Activated T-helper 2 cell treated with anti-CD3 and anti-CD28 coated beads, Interferon-gamma antibody, Interleukin-2, Interleukin-4, amounts not matched to agents 10 μg/mL and 5 μg/mL and 100 μg/mL, durations not matched to agents 14 hours and 24 hours and 36 hours (primary cell): ENCODE data around the gene METTL23. TPM values are rescaled to one million over a fixed set of nuclear protein-coding genes. Genes with fewer than 3 reads are reported as not detected.

Experiments
- DNase-seq: peaks from one replicate; pipeline ENCODE4 v3.0.0; 2021; ENCODE audit warnings: low spot score
- H3K27ac Mint-ChIP-seq: one replicate; pipeline ENCODE4 v1.8.0; 2021; ENCODE audit warnings: mixed read lengths
- H3K27me3 Mint-ChIP-seq: one replicate; pipeline ENCODE4 v1.8.0; 2021; ENCODE audit warnings: low read depth, mixed read lengths
- H3K36me3 Mint-ChIP-seq: one replicate; pipeline ENCODE4 v1.8.0; 2021; ENCODE audit warnings: low read depth, mixed read lengths
- H3K4me1 Mint-ChIP-seq: one replicate; pipeline ENCODE4 v1.8.0; 2021; ENCODE audit warnings: low read depth, mixed read lengths
- H3K4me3 Mint-ChIP-seq: one replicate; pipeline ENCODE4 v1.8.0; 2021; ENCODE audit warnings: low read depth, mild to moderate bottlenecking, moderate library complexity, mixed read lengths
- H3K9me3 Mint-ChIP-seq: one replicate; pipeline ENCODE4 v1.8.0; 2021; ENCODE audit warnings: mixed read lengths
- intact Hi-C: fragments of 100-400 bp; cut with micrococcal nuclease; formaldehyde crosslinking; loops from one replicate; pipeline ENCODE4 v1.15.1; 2023
- total RNA-seq: library from RNA; stranded (reverse); gene quantifications from 2 replicates; pipeline ENCODE4 v1.2.3, GENCODE V29; 2022

Gene METTL23
- total RNA-seq, 1 donor from 2014 or later: 32.1 TPM

- Mint-ChIP-seq H3K4me1 (peaks cover 19% of the 10 kb centered on the region), H3K27me3 (no peaks in the 10 kb centered on the region), H3K9me3 (no peaks in the 10 kb centered on the region), H3K27ac (no peak overlapping the region), H3K36me3 (peaks cover 31% of the 10 kb centered on the region), H3K4me3 (no peak overlapping the region)
- no peak for DNase-seq
- intact Hi-C loops: no loop called here
Measured at GRCh38 chr17:76751416-76751993, 24.9 kb downstream of the METTL23 start.

DNA sequence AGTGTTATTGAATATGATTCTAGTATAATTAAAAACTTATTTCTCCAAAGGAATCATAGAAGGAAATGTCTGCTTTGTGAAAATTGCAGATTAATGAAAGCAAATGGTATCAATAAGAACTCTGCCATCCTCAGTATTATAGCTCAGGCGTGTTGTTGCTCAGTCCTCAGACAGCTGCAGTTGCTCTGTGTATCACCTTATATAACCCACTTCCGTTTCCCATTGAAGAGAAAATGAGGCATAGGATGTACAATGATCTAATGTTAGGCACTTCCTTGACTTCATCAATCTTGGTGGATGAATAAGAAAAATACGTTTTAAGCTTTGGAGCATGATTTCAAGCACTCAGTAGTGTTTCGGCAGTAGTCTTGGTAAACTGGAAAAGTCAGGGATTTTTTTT lies 25.4 kb downstream of the METTL23 start:
- Mint-ChIP-seq H3K36me3 (peaks cover 34% of the 10 kb centered on the region), H3K9me3 (no peaks in the 10 kb centered on the region), H3K27me3 (no peaks in the 10 kb centered on the region), H3K4me3 (peak overlapping the region; percentile 55), H3K27ac (peak overlapping the region; percentile 76), H3K4me1 (peaks cover 19% of the 10 kb centered on the region)
- DNase-seq: no peak
- intact Hi-C loops: loop anchor here (2.0 kb wide), 1 partner anchor 13 kb away; the partner anchor contains the start of gene MFSD11

- Mint-ChIP-seq H3K27ac (peak overlapping the region; percentile 84), H3K4me1 (peaks cover 19% of the 10 kb centered on the region), H3K9me3 (no peaks in the 10 kb centered on the region), H3K4me3 (peak overlapping the region; percentile 83), H3K27me3 (no peaks in the 10 kb centered on the region), H3K36me3 (peaks cover 34% of the 10 kb centered on the region)
- DNase-seq: peak; percentile 14
- intact Hi-C loops: loop anchor here (1.0 to 2.0 kb wide), 2 partner anchors 15 to 27 kb away; partner anchors contain the start of genes JMJD6, METTL23 and MFSD11
Measured at GRCh38 chr17:76753061-76753961, 26.7 kb downstream of the METTL23 start.

GRCh38 chr17:76755285-76755684 lies 28.6 kb downstream of the METTL23 start:
- Mint-ChIP-seq H3K27me3 (no peaks in the 10 kb centered on the region), H3K4me1 (peaks cover 19% of the 10 kb centered on the region), H3K9me3 (no peaks in the 10 kb centered on the region), H3K4me3 (no peak overlapping the region), H3K27ac (no peak overlapping the region), H3K36me3 (peaks cover 31% of the 10 kb centered on the region)
- DNase-seq: no peak
- intact Hi-C loops: no loop called here

DNA sequence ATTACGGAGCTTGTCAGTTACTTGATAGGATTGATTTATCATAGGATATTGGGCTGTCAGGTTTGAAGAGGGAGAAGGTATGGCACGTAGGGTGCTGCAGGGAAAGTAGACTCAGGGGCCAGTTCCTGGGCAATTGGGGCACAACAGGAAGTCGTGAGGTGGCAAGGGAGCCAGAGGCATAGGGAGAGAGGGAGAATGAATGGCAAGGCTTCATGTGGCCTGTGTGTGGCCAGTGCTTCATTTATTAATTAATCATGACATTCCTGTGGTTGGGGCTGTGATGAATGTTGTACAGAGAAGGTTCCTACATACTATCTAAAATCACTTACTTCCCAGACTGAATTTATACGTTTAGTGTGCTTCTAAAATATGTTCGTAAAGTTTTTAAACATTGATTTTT lies 30.6 kb downstream of the METTL23 start:
- no peak overlapping the region for H3K27ac Mint-ChIP-seq
- intact Hi-C loops: no loop called here

DNA sequence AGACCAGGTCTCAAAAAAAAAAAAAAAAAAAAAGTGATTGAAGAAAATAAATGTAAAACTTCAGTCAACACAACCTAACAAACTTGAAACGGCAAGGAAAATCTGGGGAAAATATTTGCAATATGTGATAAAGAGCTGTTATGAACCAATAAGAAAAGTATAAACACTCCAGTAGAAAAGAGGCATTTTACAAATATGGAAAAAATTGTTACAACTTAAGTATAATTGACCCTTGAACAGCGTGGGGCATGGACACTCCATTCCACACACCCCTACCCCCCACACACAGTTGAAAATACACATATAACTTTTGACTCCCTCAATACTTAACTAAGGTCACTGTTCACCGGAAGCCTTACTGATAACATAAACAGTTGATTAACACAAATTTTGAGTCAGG lies 31.9 kb downstream of the METTL23 start:
- no peaks in the 10 kb centered on the region for H3K27me3 Mint-ChIP-seq
- no peaks in the 10 kb centered on the region for H3K9me3 Mint-ChIP-seq
- H3K4me1 Mint-ChIP-seq: peaks cover 4% of the 10 kb centered on the region
- H3K27ac Mint-ChIP-seq: no peak overlapping the region
- H3K4me3 Mint-ChIP-seq: no peak overlapping the region
- H3K36me3 Mint-ChIP-seq: peaks cover 21% of the 10 kb centered on the region
- DNase-seq: no peak
- intact Hi-C loops: no loop called here

More for the DNA sequence above, 30.6 kb downstream of the METTL23 start:
- Mint-ChIP-seq H3K4me3 (no peak overlapping the region), H3K27me3 (no peaks in the 10 kb centered on the region), H3K36me3 (peaks cover 31% of the 10 kb centered on the region), H3K9me3 (no peaks in the 10 kb centered on the region), H3K4me1 (peaks cover 16% of the 10 kb centered on the region)
- DNase-seq: no peak

DNA sequence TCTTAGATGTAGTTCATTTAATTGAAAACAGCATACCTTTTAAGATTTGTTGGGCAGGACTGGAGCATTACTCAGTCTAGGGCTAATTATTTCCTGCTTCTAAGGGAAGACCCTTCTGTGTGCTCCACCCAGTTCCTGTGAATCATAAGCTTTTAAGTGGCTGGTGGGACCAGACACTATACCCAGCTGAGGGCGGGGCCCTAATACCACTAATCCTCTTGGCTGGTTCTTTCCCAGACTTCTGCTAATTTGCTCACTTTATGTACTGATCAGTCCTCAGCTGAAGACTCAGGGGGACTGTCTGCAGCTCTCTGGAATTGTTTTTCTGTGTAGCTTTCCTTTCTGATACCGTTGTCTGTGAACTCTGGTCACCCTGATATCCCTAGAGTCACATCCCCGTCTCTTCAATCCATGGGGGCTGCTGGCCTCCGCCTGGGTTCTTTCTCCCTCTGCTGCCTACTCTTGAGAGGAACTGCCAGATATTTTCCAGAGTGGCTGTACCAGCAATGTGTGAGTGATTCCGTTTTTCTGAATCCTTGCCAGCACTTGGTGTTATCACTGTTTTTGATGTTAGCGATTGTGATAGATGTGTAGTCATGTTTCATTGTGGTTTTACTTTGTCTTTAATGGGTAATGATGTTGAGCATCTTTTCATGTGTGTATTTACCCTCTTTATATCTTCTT lies 46.3 kb downstream of the METTL23 start:
- Mint-ChIP-seq H3K27me3 (no peaks in the 10 kb centered on the region), H3K4me3 (peak overlapping the region; percentile 35), H3K9me3 (no peaks in the 10 kb centered on the region), H3K4me1 (peaks cover 18% of the 10 kb centered on the region), H3K27ac (peak overlapping the region; percentile 80), H3K36me3 (peaks cover 55% of the 10 kb centered on the region)
- intact Hi-C loops: no loop called here
- peak; percentile 16 for DNase-seq

GRCh38 chr17:76775021-76775600 lies 48.5 kb downstream of the METTL23 start:
- no peak overlapping the region for H3K4me3 Mint-ChIP-seq
- H3K36me3 Mint-ChIP-seq: peaks cover 58% of the 10 kb centered on the region
- no peak for DNase-seq
- H3K9me3 Mint-ChIP-seq: no peaks in the 10 kb centered on the region
- intact Hi-C loops: no loop called here
- H3K4me1 Mint-ChIP-seq: peaks cover 18% of the 10 kb centered on the region
- no peaks in the 10 kb centered on the region for H3K27me3 Mint-ChIP-seq
- peak overlapping the region; percentile 1 for H3K27ac Mint-ChIP-seq

DNA sequence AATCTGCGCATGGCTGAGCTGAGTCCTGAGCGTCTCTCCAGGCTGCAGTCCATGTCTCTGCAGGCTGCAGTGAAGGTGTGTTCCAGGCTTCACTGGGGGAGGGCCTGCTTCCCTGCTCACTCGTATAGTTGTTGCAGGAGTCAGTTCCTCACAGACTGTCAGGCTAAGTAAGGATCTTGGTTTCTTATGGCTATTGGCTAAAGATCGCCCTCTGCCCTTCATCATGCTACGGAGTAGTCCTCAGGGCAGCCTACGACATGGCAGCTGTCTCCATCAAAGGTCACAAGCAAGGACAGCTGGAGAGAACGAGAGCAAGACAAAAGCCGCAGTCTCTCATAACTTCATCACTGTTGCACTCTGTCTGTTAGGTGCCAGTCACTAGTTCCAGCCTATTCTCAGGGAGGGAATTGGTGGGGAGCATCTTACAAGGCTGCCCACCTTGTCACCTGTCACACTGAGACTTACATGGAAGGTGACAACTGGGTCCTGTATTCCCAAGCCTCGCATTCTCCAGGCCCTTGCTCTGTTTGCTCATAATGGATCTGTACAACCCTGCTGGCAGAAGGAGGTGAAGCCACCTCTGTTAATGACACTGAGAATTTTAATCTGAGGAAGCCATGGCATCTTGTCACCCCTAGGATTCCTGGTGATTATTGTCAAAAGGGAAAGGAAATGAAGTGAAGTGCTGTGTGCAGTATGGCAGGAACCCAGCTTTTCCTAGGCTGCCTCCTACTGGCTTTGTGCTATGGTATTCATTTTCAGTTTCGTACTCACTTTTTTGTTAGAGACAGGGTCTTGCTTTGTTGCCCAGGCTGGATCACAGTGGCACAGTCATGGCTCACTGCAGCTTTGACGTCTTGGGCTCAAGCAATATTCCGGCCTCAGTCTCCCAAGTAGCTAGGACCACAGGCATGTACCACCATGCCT lies 54.7 kb downstream of the METTL23 start:
- Mint-ChIP-seq H3K36me3 (peaks cover 24% of the 10 kb centered on the region), H3K4me3 (no peak overlapping the region), H3K27me3 (no peaks in the 10 kb centered on the region), H3K9me3 (no peaks in the 10 kb centered on the region), H3K4me1 (no peaks in the 10 kb centered on the region), H3K27ac (no peak overlapping the region)
- intact Hi-C loops: no loop called here
- no peak for DNase-seq

DNA sequence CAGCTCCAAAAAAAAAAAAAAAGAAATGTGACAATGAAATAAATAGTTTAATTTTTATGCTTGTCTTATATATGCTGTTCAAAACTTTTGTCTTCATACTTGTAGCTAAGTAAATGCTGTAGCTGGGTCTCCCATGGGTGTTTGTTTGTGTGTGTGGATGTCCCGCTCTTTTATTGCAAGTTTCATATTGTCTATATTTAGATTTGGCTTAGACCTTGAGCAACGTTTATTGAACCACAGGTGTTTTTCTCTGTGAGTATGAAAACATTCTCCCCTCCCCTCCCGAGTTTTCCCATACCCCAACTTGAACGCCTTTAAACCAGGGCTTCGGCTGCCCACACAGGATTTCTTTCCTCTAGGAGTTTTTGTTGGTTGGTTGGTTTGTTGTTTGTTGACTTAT lies 56.5 kb downstream of the METTL23 start:
- DNase-seq: no peak
- no peaks in the 10 kb centered on the region for H3K27me3 Mint-ChIP-seq
- H3K4me1 Mint-ChIP-seq: peaks cover 7% of the 10 kb centered on the region
- intact Hi-C loops: no loop called here
- no peaks in the 10 kb centered on the region for H3K9me3 Mint-ChIP-seq
- H3K36me3 Mint-ChIP-seq: peaks cover 13% of the 10 kb centered on the region
- H3K27ac Mint-ChIP-seq: no peak overlapping the region
- H3K4me3 Mint-ChIP-seq: no peak overlapping the region
